HEK293 (cell line): Measurements from ENCODE around the gene PBLD.

Experiments used
- CTCF ChIA-PET: fragments of 350-600 bp; formaldehyde crosslinking; extraction: SDS; loops from one replicate; lab custom pipeline; 2021; ENCODE audit warnings: antibody characterized with exemption; lab: Yijun Ruan, JAX
- POLR2A ChIA-PET: fragments of 300-600 bp; formaldehyde crosslinking; extraction: SDS; loops from one replicate; lab custom pipeline; 2020; ENCODE audit warnings: antibody characterized with exemption, inconsistent platforms; lab: Yijun Ruan, JAX
- H3K27ac ChIP-seq: fragments of 200-500 bp; sonication (Bioruptor generic); 2 replicates; pipeline ENCODE4 v1.5.1; 2014; ENCODE audit warnings: low read depth, low read length, control low read depth, inconsistent platforms; ENCODE audit errors: extremely low read depth
- H3K36me3 ChIP-seq, 2 experiments: fragments of 200-500 bp in 1 of 2; sonication (Bioruptor generic) in 1 of 2; 1 replicate in 1 of 2; 2 replicates in 1 of 2; pipeline ENCODE4 v1.5.1; 2014 to 2017; ENCODE audit warnings: inconsistent platforms in 2 of 2, low read length in 2 of 2; ENCODE audit not compliant: control insufficient read depth in 2 of 2, insufficient read depth in 1 of 2
- H3K4me1 ChIP-seq: fragments of 200-500 bp; sonication (Bioruptor generic); 2 replicates; pipeline ENCODE4 v1.5.1; 2014; ENCODE audit warnings: mild to moderate bottlenecking, low read length, inconsistent platforms; ENCODE audit not compliant: control insufficient read depth, insufficient read depth
- H3K4me3 ChIP-seq: 2 replicates; pipeline ENCODE4 v1.5.1; 2011; ENCODE audit warnings: low read depth, mild to moderate bottlenecking, control low read depth, low read length, moderate library complexity
- H3K9me3 ChIP-seq: fragments of 200-500 bp; sonication (Bioruptor generic); 2 replicates; pipeline ENCODE4 v1.5.1; 2014; ENCODE audit warnings: low read depth, low read length, inconsistent platforms; ENCODE audit not compliant: control insufficient read depth, insufficient read depth
- BCL6B ChIP-seq: fragments of 450-650 bp; formaldehyde crosslinking; IDR thresholded peaks from 2 replicates; pipeline ENCODE4 v1.5.1; 2017; ENCODE audit warnings: missing biosample characterization, missing genetic modification characterization
- GLI4 ChIP-seq: fragments of 450-650 bp; formaldehyde crosslinking; IDR thresholded peaks from 2 replicates; pipeline ENCODE4 v1.5.1; 2016; ENCODE audit warnings: missing biosample characterization, missing genetic modification characterization
- GLIS1 ChIP-seq: fragments of 450-650 bp; formaldehyde crosslinking; IDR thresholded peaks from 2 replicates; pipeline ENCODE4 v1.5.1; 2016; ENCODE audit warnings: missing biosample characterization, missing genetic modification characterization
- HOXA7 ChIP-seq: sonication (generic); formaldehyde crosslinking; IDR thresholded peaks from 2 replicates; pipeline ENCODE4 v1.8.1; 2022; ENCODE audit warnings: missing genetic modification reagents, borderline replicate concordance
- KLF7 ChIP-seq: fragments of 450-650 bp; formaldehyde crosslinking; IDR thresholded peaks from 2 replicates; pipeline ENCODE4 v1.5.1; 2016; ENCODE audit warnings: missing biosample characterization, missing genetic modification characterization, borderline replicate concordance
- RBAK ChIP-seq: fragments of 450-650 bp; formaldehyde crosslinking; IDR thresholded peaks from 2 replicates; pipeline ENCODE4 v1.5.1; 2016; ENCODE audit warnings: missing biosample characterization, missing genetic modification characterization
- TSHZ1 ChIP-seq: fragments of 450-650 bp; formaldehyde crosslinking; IDR thresholded peaks from 2 replicates; pipeline ENCODE4 v1.5.1; 2016; ENCODE audit warnings: missing biosample characterization, missing genetic modification characterization, borderline replicate concordance
- WT1 ChIP-seq: fragments of 450-650 bp; formaldehyde crosslinking; IDR thresholded peaks from 2 replicates; pipeline ENCODE4 v1.5.1; 2016; ENCODE audit warnings: missing biosample characterization, missing genetic modification characterization
- ZEB2 ChIP-seq: fragments of 450-650 bp; formaldehyde crosslinking; IDR thresholded peaks from 2 replicates; pipeline ENCODE4 v1.5.1; 2016; ENCODE audit warnings: missing biosample characterization, missing genetic modification characterization
- ZFP69B ChIP-seq: fragments of 450-650 bp; formaldehyde crosslinking; IDR thresholded peaks from 2 replicates; pipeline ENCODE4 v1.5.1; 2016; ENCODE audit warnings: missing biosample characterization, missing genetic modification characterization
- ZIC2 ChIP-seq: fragments of 450-650 bp; formaldehyde crosslinking; IDR thresholded peaks from 2 replicates; pipeline ENCODE4 v1.5.1; 2016; ENCODE audit warnings: missing biosample characterization, missing genetic modification characterization
- ZNF132 ChIP-seq: fragments of 450-650 bp; formaldehyde crosslinking; IDR thresholded peaks from 2 replicates; pipeline ENCODE4 v1.5.1; 2017; ENCODE audit warnings: missing biosample characterization, missing genetic modification characterization, borderline replicate concordance
- ZNF148 ChIP-seq: fragments of 450-650 bp; formaldehyde crosslinking; IDR thresholded peaks from 2 replicates; pipeline ENCODE4 v1.5.0; 2017; ENCODE audit warnings: missing biosample characterization, missing genetic modification characterization, borderline replicate concordance
- ZNF223 ChIP-seq: fragments of 450-650 bp; formaldehyde crosslinking; IDR thresholded peaks from 2 replicates; pipeline ENCODE4 v1.5.1; 2016; ENCODE audit warnings: missing biosample characterization, missing genetic modification characterization
- ZNF26 ChIP-seq: fragments of 450-650 bp; formaldehyde crosslinking; IDR thresholded peaks from 2 replicates; pipeline ENCODE4 v1.5.1; 2016; ENCODE audit warnings: missing biosample characterization, missing genetic modification characterization
- ZNF311 ChIP-seq: fragments of 450-650 bp; formaldehyde crosslinking; IDR thresholded peaks from 2 replicates; pipeline ENCODE4 v1.5.1; 2017; ENCODE audit warnings: missing biosample characterization, missing genetic modification characterization, borderline replicate concordance
- ZNF416 ChIP-seq: fragments of 450-650 bp; formaldehyde crosslinking; IDR thresholded peaks from 2 replicates; pipeline ENCODE4 v1.5.1; 2016; ENCODE audit warnings: missing biosample characterization, missing genetic modification characterization
- ZNF426 ChIP-seq: fragments of 450-650 bp; formaldehyde crosslinking; IDR thresholded peaks from 2 replicates; pipeline ENCODE4 v1.5.1; 2017; ENCODE audit warnings: missing biosample characterization, missing genetic modification characterization, mild to moderate bottlenecking, inconsistent platforms, moderate library complexity
- ZNF585B ChIP-seq: fragments of 450-650 bp; formaldehyde crosslinking; IDR thresholded peaks from 2 replicates; pipeline ENCODE4 v1.5.1; 2016; ENCODE audit warnings: missing biosample characterization, missing genetic modification characterization
- ZNF600 ChIP-seq: fragments of 450-650 bp; formaldehyde crosslinking; IDR thresholded peaks from 2 replicates; pipeline ENCODE4 v1.5.1; 2016; ENCODE audit warnings: missing biosample characterization, missing genetic modification characterization
- ZNF654 ChIP-seq: fragments of 450-650 bp; formaldehyde crosslinking; IDR thresholded peaks from 2 replicates; pipeline ENCODE4 v1.5.1; 2016; ENCODE audit warnings: low read depth, missing biosample characterization, missing genetic modification characterization
- ZNF707 ChIP-seq: fragments of 450-650 bp; formaldehyde crosslinking; IDR thresholded peaks from 2 replicates; pipeline ENCODE4 v1.5.1; 2016; ENCODE audit warnings: missing biosample characterization, missing genetic modification characterization

PBLD gene

GRCh38 chr10:68296843-68297663 is 35.7 kb downstream of the PBLD start:
- ChIA-PET CTCF (interaction anchor here (3.3 kb wide), 1 partner anchor 85 kb away, joined by 18 read pairs; no protein-coding TSS in a partner anchor), POLR2A (no interaction called here)

GRCh38 chr10:68290736-68291135 is 42.0 kb downstream of the PBLD start:
- no peak for TF ChIP-seq HOXA7 (CRISPR knock-in tag)
- TF ChIP-seq ZNF600 (tag by site-specific recombination), result no peak
- no peak for TF ChIP-seq ZNF585B (tag by site-specific recombination)
- no peak for TF ChIP-seq ZNF654 (tag by site-specific recombination)
- TF ChIP-seq BCL6B (tag by site-specific recombination), result no peak
- no peak for TF ChIP-seq ZNF416 (tag by site-specific recombination)
- TF ChIP-seq ZEB2 (tag by site-specific recombination), result no peak
- no peak for TF ChIP-seq KLF7
- no peak for TF ChIP-seq WT1 (tag by site-specific recombination)
- no peak for TF ChIP-seq ZNF426 (tag by site-specific recombination)
- TF ChIP-seq ZNF26 (tag by site-specific recombination), result no peak
- TF ChIP-seq RBAK (tag by site-specific recombination), result no peak
- no peak for TF ChIP-seq GLIS1 (tag by site-specific recombination)
- no peak for TF ChIP-seq ZNF311
- no peak for TF ChIP-seq TSHZ1
- TF ChIP-seq ZNF132, result no peak
- TF ChIP-seq ZNF223 (tag by site-specific recombination), result no peak
- TF ChIP-seq ZNF707 (tag by site-specific recombination), result no peak
- TF ChIP-seq ZFP69B, result no peak
- TF ChIP-seq ZNF148 (tag by site-specific recombination), result no peak
- no peaks in the 10 kb centered on the region for H3K36me3 ChIP-seq
- no peaks in the 10 kb centered on the region for H3K9me3 ChIP-seq
- POLR2A ChIA-PET, result no interaction called here
- H3K4me3 ChIP-seq, result no peak overlapping the region
- H3K27ac ChIP-seq, result no peak overlapping the region
- no peaks in the 10 kb centered on the region for H3K4me1 ChIP-seq
- CTCF ChIA-PET, result interaction anchor here (0.5 kb wide), 1 partner anchor 62 kb away, joined by 3 read pairs; no protein-coding TSS in a partner anchor

More at GRCh38 chr10:68296843-68297663, 35.7 kb downstream of the PBLD start:
- Histone ChIP-seq H3K9me3 (no peaks in the 10 kb centered on the region), H3K36me3 (no peaks in the 10 kb centered on the region), H3K4me1 (no peaks in the 10 kb centered on the region), H3K4me3 (no peak overlapping the region), H3K27ac (no peak overlapping the region)
- TF ChIP-seq GLI4 (tag by site-specific recombination), result no peak
- TF ChIP-seq ZIC2 (tag by site-specific recombination), result no peak
